NT2/D1 (cell line): ENCODE data around the gene BDKRB2.

Experiments used
- YY1 ChIP-seq: IDR thresholded peaks from 2 replicates; pipeline ENCODE4 v1.6.1; 2011; ENCODE audit not compliant: insufficient read length, insufficient read depth
- ZNF274 ChIP-seq: IDR thresholded peaks from 2 replicates; pipeline ENCODE4 v1.6.1; 2011; ENCODE audit warnings: mild to moderate bottlenecking, low read depth, low read length

- TF ChIP-seq YY1 (no peak), ZNF274 (no peak)
These were observed 79.4 kb downstream of the BDKRB2 start for GRCh38 chr14:96284008-96284407.
